Mononuclear cell (primary cell): Measurements from ENCODE around the gene AGAP1. TPM values are rescaled to one million over a fixed set of nuclear protein-coding genes. Genes with fewer than 3 reads are reported as not detected.

Experiments used
- H3K27me3 ChIP-seq: 2 replicates; pipeline ENCODE4 v1.6.0; 2011; ENCODE audit warnings: low read length, control low read depth; ENCODE audit not compliant: insufficient read depth
- H3K4me1 ChIP-seq: 2 replicates; pipeline ENCODE4 v1.5.1; 2011; ENCODE audit warnings: mild to moderate bottlenecking, low read length, control low read depth; ENCODE audit not compliant: insufficient read depth
- H3K4me3 ChIP-seq: 2 replicates; pipeline ENCODE4 v1.5.1; 2011; ENCODE audit warnings: mild to moderate bottlenecking, low read length, moderate library complexity
- H3K9me3 ChIP-seq: 2 replicates; pipeline ENCODE4 v1.5.1; 2011; ENCODE audit warnings: low read depth, mild to moderate bottlenecking, control low read depth, low read length
- total RNA-seq: library from RNA; depleted of rRNA; stranded (reverse); fragments of >200 nt; gene quantifications from one replicate; pipeline ENCODE4 v1.2.3, GENCODE V29; 2012

Gene AGAP1
- total RNA-seq, 1 donor, result 2.7 TPM

DNA sequence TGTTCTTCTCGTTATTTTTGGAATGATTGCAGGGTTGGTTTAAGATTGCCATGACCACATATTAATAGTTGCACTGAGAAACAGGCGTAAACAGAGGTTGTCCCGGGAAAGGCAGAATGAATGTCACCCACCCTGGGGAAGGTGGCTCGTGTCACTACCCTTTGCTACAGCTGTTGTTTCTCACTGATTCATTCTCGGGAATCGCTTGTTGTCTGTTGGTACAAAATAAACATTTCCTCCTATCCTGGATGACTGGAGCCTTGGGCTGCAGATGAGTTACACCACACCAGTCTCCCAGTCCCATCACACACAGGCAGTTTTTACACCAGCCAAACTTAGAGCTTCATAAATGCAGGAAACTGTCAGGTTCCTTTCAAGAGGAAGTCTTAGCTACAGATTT lies 457.6 kb downstream of the AGAP1 start:
- no peaks in the 10 kb centered on the region for H3K27me3 ChIP-seq
- no peak overlapping the region for H3K4me3 ChIP-seq
- no peaks in the 10 kb centered on the region for H3K9me3 ChIP-seq
- no peaks in the 10 kb centered on the region for H3K4me1 ChIP-seq

DNA sequence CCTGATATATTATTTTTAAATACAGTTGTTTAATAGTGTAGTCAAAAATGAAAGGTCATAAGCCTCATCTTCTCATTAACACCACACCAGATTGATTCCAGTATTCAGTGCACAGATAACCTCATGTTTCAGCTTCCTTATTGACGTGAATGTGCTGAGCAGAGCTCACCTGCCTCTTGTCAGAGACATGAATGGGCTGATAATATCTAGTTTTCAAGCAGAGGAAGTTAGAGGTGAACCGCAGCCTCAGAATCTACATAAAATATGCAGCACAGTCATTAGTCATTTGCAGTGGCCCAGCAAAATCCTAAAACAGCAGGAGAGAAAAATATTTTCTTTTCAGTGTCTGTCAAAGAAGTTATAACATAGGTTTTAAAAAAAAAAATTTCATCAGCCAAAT lies 458.1 kb downstream of the AGAP1 start:
- no peaks in the 10 kb centered on the region for H3K4me1 ChIP-seq
- H3K27me3 ChIP-seq, result no peaks in the 10 kb centered on the region

DNA sequence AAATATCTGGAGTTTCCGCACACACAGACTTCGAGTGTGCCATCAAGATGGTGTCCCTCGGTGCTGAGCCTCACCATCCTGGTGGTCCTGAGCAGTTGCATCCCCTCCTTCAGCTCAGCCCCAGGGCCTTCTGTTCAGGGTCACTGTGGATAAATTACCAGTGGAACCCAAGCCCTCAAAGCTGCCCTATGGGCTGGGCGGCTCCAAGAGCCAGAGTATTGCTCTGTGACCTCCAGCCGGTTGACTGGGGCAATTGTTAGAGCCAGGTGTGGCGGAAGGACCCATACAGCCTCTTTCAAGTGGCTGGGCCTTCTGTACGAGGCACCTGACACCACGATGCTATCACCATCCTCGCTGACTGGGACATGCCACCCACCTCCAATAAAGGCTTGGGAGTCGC lies 458.9 kb downstream of the AGAP1 start:
- no peak overlapping the region for H3K4me3 ChIP-seq

More for the DNA sequence above, 458.1 kb downstream of the AGAP1 start:
- no peak overlapping the region for H3K4me3 ChIP-seq
- no peaks in the 10 kb centered on the region for H3K9me3 ChIP-seq

DNA sequence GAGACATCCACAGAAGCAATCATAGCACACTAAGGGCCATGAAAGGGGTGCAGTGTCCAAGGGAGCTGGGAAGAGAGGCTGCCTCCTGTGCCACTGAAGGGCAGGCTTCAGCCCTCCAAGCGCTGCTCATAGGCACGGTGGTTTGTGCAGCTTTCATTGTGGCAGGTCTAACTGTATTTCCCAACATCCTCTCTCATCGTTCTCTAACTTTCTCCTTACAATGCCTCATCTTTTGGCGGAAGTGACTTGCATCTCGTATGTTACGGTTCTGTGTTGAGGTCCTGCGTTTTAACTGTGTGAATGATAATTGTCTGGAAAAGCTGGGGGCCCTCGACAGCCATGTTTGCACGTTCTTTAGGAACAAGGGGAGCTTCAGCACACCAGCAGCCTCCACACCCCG lies 460.4 kb downstream of the AGAP1 start:
- no peak overlapping the region for H3K4me3 ChIP-seq

More for the DNA sequence above, 458.9 kb downstream of the AGAP1 start:
- no peaks in the 10 kb centered on the region for H3K4me1 ChIP-seq
- no peaks in the 10 kb centered on the region for H3K27me3 ChIP-seq
- H3K9me3 ChIP-seq, result no peaks in the 10 kb centered on the region

DNA sequence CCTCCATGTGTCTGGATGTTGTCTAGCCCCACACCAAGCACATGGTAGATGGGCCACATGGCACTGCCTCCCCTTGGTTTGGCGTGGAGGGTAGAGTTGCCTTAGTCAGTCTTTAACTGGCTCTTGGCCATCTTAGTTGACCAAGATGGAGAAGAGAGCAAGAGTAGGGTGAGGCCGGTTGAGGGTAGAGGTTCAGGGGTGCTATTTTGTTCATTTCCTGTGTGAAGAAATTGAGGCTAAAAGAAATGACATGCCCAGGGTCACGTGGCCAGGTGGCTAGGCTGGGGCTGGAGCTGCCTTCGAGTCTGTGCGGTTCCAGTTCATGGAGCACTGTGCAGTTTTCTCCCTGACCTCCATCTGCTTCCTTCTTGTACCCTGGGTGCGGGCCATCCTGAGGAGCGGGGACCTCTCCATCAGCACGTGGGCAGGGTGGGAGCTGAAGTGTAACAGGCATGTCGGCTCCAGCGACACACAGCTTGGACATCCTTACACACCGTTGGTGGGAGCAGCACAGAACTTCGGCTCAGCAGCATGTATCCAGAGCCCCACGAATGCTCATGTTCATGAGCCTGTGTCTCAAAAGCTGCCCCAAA lies 461.1 kb downstream of the AGAP1 start:
- Histone ChIP-seq H3K9me3 (no peaks in the 10 kb centered on the region), H3K27me3 (no peaks in the 10 kb centered on the region), H3K4me3 (no peak overlapping the region), H3K4me1 (no peaks in the 10 kb centered on the region)

More for the DNA sequence above, 460.4 kb downstream of the AGAP1 start:
- no peaks in the 10 kb centered on the region for H3K4me1 ChIP-seq
- no peaks in the 10 kb centered on the region for H3K27me3 ChIP-seq
- H3K9me3 ChIP-seq, result no peaks in the 10 kb centered on the region

DNA sequence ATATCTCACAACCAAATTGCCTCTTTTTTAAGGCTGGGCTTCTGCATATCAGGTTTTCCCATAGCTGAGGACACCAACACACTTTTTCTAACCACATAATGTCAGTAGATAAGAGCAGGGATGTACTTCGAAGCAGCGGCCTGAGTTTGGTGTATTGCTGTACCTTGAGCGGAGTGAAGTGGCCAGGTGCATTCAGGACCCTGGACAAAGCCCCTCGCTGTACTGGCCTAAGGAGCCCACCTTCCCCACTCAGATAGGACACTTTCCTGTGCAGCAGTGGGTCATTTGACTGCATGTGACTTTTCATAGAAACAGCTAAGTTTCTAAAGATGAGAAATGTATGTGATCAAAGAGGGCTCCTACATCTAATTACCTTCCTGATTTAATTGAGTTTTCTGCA lies 461.8 kb downstream of the AGAP1 start:
- H3K9me3 ChIP-seq, result no peaks in the 10 kb centered on the region
- H3K27me3 ChIP-seq, result no peaks in the 10 kb centered on the region
- no peak overlapping the region for H3K4me3 ChIP-seq
- H3K4me1 ChIP-seq, result no peaks in the 10 kb centered on the region

DNA sequence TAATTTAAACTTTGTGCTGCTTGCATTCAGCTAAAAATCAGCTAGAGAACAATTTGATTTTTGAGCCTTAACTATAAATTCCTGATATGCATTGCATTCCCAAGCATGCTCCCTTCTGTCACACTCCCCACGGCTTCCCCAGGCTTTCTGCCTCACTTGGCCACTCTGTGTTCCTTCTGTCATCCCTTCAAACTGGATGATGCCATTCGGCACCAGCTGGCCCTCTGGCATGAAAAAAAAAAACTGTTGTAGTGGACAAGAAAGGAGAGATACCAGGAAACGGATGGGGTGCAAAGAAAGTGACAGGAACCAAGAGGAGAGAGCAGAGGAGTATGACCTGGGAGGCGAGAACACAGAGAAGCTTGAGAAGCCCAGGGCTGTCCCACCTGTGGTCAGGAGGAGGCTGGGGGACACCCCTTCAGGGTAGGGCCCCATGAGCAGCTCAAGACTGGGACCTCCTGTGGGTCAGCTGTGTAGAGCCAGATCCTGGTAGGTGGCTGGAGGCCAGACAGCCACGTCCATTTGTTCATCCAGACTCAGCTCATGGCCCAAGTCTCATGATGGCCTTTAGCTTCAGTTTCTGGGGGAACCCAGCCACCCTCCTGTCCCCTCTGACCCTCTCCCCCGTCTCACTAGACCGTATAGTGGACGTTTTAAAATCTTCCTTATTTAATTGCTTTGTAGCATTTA lies 462.6 kb downstream of the AGAP1 start:
- Histone ChIP-seq H3K4me1 (no peaks in the 10 kb centered on the region), H3K9me3 (no peaks in the 10 kb centered on the region), H3K27me3 (no peaks in the 10 kb centered on the region), H3K4me3 (no peak overlapping the region)

DNA sequence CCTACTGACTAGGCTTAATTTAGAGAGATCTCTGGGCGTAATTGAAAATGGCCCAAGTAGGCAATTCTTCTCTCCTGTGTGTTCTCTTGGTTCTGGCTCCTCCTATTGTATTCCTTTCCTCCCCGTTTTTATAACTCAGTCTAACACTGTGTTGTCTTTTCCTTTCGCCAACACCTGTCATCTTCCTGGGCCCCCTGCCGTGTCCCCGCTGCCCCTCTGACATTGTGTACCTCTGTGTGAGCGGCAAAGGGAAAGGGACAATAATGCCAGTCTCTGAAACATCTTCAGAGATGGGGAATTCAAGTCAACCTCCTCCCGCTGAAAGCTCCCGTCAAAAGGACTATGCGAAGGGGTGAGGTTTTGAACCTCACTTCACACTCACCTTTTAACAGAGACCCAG lies 463.4 kb downstream of the AGAP1 start:
- Histone ChIP-seq H3K4me1 (no peaks in the 10 kb centered on the region), H3K27me3 (no peaks in the 10 kb centered on the region), H3K4me3 (no peak overlapping the region), H3K9me3 (no peaks in the 10 kb centered on the region)

DNA sequence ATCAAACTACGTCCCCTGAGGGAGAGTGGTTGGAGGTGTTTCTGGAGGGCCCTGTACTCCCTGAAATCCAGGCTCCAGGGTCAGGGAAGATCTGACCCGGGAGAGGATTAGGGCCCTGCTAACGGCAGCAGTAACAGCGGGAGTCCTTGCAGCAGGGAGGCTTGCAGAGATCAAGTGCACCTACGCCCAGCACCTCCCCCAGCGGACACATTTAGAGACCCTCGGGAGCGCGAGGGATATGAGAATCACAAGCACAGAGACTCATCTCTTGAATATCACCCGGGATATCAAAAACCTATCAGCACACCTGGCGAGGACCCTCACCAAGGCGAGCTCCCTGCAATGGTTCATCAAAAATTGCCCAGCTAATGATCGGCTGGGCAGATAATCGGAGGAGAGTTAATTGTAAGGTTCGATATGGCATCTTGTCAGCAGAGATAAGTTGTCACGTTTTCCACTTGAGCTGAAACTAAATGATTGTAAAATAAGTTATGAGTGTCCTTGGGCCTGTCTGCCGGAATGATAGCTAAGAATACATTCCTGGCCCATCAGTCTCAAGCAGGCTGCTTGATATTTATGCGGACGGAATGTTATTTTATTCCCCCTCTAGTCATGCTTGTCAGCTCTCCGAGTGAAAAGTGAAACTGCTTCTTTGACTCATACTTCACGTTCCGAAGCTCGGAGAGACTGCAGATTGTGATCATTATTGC lies 464.5 kb downstream of the AGAP1 start:
- H3K4me3 ChIP-seq, result no peak overlapping the region
- no peaks in the 10 kb centered on the region for H3K4me1 ChIP-seq
- no peaks in the 10 kb centered on the region for H3K27me3 ChIP-seq
- H3K9me3 ChIP-seq, result no peaks in the 10 kb centered on the region

DNA sequence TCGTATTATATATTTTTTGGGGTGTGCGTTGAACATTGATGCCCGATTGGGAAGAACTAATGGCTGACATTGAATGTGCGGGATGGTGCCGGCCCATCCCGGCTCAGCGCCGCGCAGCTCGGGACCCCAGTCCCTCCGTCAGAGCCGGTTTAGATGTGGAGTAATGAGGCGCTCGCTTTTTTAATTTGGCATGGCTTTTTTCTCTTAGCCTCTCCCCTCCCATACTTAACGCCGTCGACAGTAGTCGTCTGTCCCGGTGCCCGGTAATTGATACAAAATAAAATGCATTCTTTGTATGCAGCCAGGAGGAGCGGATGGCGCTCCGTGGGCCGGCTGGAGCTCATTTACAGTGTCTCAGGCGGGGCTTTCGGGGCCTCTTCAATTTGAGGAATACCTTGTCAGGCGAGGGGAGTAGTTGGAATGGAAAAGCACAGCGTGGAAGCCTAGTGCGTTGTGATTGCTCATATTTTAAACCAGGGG lies 465.1 kb downstream of the AGAP1 start:
- Histone ChIP-seq H3K9me3 (no peaks in the 10 kb centered on the region), H3K4me3 (no peak overlapping the region), H3K27me3 (no peaks in the 10 kb centered on the region), H3K4me1 (no peaks in the 10 kb centered on the region)

DNA sequence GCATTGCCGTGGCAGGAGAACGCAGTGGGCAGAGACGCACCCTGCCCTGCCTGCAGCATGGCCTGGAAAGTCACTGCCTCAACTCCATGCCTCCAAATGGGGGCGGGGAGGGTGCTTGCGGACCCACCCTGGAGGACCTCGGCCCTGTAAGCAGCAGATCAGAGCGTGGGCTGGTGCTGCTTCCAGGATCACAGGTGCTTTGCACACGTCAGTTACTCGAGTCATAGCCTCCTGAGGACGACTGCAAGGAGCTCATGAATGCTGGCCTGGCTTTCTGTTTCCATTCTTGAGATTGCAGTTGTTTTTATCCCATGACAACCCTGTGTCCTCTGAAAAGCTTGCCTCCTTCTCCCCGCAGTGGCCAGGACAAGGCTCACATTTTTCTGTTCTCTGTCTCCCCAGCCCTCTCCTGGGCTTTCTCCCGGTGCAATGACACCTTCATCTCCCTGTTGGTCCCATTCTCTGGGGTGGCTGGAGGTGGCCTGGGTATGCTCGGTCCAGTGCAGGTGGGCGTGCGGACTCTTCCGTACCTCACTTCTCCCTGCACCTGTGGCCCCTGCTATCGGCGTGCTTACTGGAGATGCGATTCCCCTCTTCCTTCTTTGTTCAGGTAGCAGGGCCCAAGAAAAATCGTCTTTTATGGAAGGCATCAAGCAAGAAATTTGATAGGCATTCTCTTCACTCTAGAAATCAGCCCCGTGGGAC lies 466.3 kb downstream of the AGAP1 start:
- H3K27me3 ChIP-seq, result no peaks in the 10 kb centered on the region
- no peak overlapping the region for H3K4me3 ChIP-seq
- no peaks in the 10 kb centered on the region for H3K9me3 ChIP-seq
- H3K4me1 ChIP-seq, result no peaks in the 10 kb centered on the region

DNA sequence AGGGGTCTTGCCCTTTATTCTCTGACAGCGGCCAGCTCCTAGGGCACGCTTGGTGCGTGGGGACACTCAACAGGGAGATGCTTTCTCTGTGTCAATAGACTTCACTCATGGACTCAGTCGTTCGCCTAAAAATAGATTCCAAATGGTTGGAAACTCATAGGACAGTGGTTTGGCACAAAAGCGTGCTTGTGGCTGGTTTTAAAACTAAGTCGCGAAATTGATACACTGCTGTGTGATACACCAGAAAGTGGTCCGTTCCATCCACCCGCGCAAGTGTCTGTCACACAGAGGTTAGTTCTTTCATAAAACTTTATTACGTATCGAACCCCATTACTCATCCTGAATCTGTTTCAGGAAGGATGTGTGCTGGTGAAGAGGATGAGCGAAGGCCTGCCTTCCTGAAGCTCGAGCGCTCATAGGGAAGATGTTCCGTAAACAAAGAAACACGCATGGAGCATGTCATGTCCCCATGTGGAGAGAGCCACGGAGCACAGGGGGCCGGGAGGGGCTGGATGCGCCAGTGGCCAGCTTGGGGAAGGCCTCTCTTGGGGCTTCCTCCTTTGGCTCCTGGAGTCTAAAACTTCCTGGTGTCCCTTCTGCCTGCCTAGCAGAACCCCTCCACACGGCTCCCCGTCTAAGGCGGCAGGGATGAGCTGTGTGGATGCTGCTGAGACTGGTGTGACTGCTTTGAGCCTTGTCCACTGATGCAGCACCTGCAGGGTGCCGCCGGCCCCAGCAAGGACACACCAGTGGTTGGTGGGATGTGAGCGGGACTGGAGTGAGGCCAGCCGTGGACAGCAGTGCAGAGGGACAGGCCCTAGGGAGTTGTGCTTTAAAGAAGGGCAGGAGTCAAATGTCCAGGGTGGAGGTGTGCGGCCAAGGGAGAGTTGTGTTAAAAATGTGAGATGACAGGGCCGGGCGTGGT lies 467.1 kb downstream of the AGAP1 start:
- Histone ChIP-seq H3K9me3 (no peaks in the 10 kb centered on the region), H3K4me3 (no peak overlapping the region), H3K27me3 (no peaks in the 10 kb centered on the region), H3K4me1 (no peaks in the 10 kb centered on the region)

DNA sequence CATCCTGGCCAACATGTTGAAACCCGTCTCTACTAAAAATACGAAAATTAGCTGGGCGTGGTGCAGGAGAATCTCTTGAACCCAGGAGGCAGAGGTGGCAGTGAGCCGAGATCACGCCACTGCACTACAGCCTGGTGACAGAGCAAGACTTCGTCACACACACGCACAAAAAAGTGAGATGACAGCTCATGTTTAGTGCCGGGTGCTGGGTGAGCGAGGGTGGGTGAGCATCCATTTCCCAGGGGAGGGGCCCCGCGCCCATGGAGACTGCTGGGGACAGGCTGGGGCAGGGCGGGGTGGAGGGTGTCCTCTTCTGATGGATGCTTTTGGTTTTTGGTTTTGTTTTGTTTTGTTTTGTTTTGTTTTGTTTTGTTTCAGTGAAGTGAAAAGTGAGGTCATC lies 467.9 kb downstream of the AGAP1 start:
- H3K4me3 ChIP-seq, result no peak overlapping the region
- no peaks in the 10 kb centered on the region for H3K27me3 ChIP-seq
- no peaks in the 10 kb centered on the region for H3K4me1 ChIP-seq
- no peaks in the 10 kb centered on the region for H3K9me3 ChIP-seq

DNA sequence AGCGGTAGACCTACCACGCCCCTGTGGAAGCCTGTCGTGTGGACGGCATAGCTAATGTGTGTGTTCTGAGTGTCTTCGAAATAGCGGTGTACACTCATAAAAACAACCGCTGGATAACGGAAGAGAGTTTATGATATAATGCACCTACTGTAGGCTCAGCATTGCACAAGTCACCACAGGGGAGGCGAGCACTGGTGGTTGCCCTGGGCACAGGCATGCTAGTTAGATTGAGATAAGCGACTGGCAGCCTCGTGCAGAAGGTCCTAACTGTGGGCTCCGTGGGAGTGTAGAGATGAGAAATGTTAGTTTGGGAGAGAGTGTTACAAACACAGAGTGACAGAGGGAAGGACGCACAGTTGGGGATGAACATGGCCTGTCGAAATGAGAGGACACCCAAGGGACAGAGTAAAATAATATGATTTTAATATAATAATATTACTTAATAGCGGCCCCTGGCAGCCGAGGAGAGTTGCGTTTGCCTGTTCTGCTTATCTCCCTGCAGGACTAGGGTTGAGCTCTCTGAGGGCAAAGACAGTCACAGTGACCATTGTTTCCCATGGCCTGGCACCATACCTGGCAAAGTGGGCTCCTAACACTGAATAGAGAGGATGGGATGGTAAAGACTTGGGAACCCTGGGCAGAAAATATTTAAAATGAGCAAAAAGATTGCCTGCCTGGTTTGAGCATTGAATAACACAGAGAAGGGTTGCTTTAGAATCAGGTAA lies 470.2 kb downstream of the AGAP1 start:
- Histone ChIP-seq H3K4me3 (no peak overlapping the region), H3K9me3 (no peaks in the 10 kb centered on the region), H3K27me3 (no peaks in the 10 kb centered on the region), H3K4me1 (no peaks in the 10 kb centered on the region)
